GM18517 (cell line): ENCODE data around the gene NTN1.
"Not testable (repeated sequence)": the region's sequence is repeated elsewhere in the genome, so short reads cannot be mapped to it uniquely, and the experiment has no call there.

Source experiments
- ATAC-seq: cut with Tn5 transposase; IDR thresholded peaks from one replicate; pipeline ENCODE4 v1.9.1; 2021; ENCODE audit warnings: mild to moderate bottlenecking, moderate library complexity; ENCODE audit not compliant: unreplicated experiment

NTN1 gene

DNA sequence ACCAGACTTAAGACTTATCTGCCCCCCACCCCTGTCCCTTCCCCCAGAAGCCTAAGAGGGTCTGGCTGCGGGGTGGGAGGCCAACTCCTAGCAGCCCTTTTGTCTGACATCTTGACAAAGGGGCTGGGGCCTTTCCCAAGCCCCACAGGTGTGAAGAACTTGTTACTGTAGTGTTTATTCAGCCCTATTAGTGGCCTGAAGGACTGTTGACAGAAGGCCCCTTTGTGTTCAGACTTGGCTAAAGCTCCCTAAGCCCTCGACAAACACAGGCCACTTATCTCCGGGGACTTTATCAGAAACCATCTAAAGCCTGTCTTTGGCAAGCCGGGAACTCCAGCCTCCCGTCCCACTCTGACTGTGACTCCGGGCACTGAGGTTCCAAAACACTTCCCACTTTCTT lies 129.8 kb downstream of the NTN1 start:
- ATAC-seq, result no peak

DNA sequence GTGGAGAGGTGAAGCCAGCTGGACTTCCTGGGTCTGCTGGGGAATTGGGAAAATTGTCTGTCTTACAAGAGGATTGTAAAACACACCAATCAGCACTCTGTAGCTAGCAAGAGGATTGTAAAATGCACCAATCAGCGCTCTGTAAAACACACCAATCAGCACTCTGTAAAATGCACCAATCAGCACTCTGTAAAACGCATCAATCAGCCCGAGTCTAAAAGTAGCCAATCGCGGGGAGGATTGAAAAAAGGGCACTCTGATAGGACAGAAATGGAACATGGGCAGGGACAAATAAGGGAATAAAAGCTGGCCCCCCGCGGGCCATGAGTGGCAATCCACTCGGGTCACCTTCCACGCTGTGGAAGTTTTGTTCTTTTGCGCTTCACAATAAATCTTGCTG lies 130.4 kb downstream of the NTN1 start:
- not testable (repeated sequence) for ATAC-seq

GRCh38 chr17:9158544-9159452 lies 137.5 kb downstream of the NTN1 start:
- ATAC-seq, result no peak

DNA sequence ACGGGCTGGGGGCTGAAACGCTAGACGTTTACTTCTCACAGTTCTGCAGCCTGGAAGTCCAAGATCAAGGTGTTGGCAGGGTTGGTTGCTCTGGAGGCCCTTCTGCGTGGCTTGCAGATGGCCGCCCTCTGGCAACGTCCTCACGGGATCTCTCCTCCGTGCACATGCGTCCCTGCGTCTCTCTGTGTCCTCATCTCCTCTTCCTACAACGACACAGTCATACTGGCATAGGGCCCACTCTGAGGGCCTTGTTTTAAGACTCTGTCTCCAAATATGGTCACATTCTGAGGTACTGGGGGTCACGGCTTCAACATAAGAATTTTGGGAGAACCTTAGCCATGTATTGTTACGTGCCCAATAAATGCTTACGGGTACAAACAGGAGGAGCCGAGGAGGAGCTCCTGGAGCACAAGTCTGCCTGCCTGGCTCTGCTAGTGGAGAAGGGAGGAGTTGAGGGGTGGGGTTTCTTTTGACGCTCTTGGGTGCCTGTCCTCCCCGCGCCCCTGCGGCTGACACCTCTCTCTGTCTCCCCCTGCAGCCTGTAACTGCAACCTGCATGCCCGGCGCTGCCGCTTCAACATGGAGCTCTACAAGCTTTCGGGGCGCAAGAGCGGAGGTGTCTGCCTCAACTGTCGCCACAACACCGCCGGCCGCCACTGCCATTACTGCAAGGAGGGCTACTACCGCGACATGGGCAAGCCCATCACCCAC lies 141.1 kb downstream of the NTN1 start:
- no peak for ATAC-seq

DNA sequence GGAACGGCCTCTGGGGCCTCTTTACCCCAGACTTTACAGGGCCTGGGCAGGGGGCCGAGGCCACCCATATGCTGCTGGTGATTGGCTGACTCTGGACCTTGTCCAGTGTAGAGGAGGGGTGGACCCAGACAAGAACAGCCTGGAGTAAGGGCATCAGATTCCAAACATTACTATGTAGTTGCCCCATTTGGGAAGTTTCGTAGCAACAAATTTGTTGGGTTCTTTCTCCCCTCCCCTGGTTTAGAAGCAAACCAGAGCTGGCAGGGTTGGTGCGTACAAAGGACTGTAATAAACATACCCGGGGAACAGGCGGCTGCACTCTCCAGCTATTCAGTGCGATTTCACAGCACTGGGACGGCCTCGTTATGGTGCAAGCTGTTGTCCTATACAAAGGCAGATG lies 145.5 kb downstream of the NTN1 start:
- no peak for ATAC-seq

- ATAC-seq, result no peak
These were observed 146.1 kb downstream of the NTN1 start for GRCh38 chr17:9167379-9167778.

GRCh38 chr17:9169116-9169515 lies 147.8 kb downstream of the NTN1 start:
- no peak for ATAC-seq

GRCh38 chr17:9170336-9170735 lies 149.0 kb downstream of the NTN1 start:
- ATAC-seq, result no peak

GRCh38 chr17:9170853-9171252 lies 149.5 kb downstream of the NTN1 start:
- no peak for ATAC-seq

- ATAC-seq, result no peak
These were observed 152.2 kb downstream of the NTN1 start for GRCh38 chr17:9173386-9173983.

DNA sequence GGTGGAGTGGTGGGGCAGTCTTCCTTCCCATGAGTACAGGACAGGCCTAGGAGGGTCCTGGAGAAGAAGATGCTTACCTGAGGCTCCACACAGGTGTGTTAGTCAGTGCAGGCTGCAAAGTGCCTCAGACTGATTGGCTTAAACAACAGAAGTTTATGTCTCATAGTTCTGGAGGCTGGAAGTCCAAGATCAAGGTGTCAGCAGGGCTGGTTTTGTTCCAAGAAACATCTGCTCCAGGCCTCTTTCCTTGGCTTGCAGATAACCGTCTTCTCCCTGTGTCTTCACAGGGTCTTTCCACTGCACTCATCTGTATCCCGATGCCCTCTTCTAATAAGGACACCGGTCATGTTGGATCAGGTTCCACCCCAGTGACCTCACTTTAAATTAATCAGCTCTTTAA lies 153.0 kb downstream of the NTN1 start:
- ATAC-seq, result no peak

DNA sequence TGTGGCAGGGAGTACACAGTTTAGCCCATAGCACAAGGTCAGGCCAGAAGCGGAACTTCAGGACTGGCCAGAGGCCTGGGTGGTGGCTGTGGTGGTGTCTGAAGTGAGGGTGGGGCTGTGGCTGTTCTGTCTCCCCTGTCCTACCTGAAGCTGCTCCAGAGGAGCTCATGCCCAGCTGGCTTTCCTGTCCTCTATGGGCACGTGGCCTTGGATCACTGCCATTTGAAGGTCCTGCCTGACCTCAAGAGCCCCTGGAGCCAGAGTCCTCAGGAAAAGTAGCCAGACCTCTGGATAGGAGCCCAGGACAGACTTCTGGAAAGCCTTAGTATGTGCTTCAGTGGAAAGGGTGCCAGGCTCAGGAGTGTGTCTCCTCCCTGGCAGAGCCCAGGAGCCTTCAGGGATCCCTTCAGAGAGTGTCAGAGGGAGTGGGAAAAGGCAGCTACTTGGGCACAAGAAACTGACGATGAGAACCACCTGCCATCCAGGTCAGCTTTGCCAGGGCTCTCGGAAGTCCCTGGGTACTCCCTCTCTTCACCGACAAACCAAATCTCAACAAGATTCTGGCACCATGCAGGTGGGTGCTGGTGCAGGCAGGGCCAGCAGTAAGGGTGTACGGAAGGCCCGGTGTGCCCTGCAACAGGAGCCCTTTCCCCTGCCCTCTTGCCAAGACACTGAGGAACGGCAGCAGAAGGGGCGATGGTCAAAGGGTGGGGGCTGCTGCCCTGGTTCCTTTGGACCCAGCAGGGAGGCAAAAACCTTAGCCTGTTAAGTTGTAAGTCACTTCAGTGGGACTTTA lies 153.7 kb downstream of the NTN1 start:
- no peak for ATAC-seq

DNA sequence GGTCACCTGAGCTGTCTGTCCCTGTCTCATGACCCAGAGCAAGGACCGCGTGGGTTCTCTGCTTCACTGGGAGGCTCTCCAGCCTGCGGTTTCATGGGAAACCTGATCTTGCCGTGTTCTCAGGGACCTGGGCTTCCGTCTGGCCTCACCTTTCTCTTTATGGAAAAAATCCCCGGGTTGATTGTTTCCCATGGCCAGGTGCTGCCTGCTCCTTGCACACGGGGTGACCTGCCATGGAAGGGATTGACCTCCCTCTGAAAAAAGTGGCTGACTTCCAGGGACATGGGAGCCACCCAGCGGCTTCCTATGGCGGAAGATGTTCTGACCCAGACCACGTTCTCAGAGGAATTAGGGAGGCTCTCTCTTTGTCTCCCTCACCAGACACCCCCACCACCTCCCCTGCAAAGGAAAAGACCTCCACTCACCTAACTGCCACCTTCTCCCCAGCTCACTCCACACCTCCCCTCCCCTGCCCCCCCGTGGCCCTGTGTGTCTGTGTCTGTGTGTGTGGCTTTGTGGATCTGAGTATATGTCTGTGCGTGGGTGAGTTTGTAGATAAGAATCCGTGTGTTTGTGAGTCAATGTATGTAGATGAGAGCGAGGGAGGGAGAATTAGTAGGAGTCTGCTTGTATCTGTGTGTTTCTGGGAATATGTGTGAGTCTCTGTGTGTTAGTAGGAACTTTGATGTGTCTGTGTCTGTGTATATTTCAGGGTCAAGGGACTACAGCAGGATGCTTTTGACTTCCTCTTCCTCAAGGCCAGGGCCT lies 154.6 kb downstream of the NTN1 start:
- ATAC-seq, result no peak

GRCh38 chr17:9177212-9177611 lies 155.9 kb downstream of the NTN1 start:
- ATAC-seq, result no peak

- ATAC-seq, result no peak
These were observed 157.0 kb downstream of the NTN1 start for GRCh38 chr17:9178319-9178718.

GRCh38 chr17:9179602-9180001 lies 158.3 kb downstream of the NTN1 start:
- ATAC-seq, result no peak

- ATAC-seq, result no peak
These were observed 160.3 kb downstream of the NTN1 start for GRCh38 chr17:9181640-9182039.

GRCh38 chr17:9183306-9183705 lies 162.0 kb downstream of the NTN1 start:
- ATAC-seq, result no peak

DNA sequence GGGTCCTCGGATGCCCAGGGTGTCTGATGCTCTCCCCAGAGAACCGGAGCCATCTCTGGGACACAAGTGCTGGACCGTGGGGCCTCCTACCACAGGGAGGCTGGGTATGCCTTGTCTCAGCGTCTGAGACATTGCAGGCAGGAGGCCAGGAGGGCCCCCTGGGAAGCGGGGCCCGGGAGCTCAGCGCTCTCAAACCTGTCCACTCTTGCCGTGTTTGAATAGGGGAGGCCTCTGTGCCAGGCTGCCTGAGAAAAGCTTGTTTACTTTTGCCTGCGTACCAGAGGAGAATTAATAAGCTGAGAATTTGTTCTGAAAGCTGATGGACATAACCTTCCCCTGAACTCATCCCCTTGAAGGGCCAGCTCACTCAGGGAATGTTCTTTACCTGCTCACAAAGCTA lies 163.8 kb downstream of the NTN1 start:
- no peak for ATAC-seq

- no peak for ATAC-seq
These were observed 164.5 kb downstream of the NTN1 start for GRCh38 chr17:9185688-9186284.
